Stimulated activated CD4-positive, alpha-beta T cell treated with anti-CD3 and anti-CD28 coated beads, Interleukin-15, amount 100 ng/mL, for 1 hour (primary cell): Measurements from ENCODE around the gene CNIH3.
"Not testable (repeated sequence)": the region's sequence is repeated elsewhere in the genome, so short reads cannot be mapped to it uniquely, and the experiment has no call there.

ENCODE experiments used
- DNase-seq, 2 donors: peaks; one replicate each; pipeline ENCODE4 v3.0.0-alpha.2; 2020; ENCODE audit warnings: low read depth in 1 of 2, low spot score in 1 of 2

CNIH3 gene

DNA sequence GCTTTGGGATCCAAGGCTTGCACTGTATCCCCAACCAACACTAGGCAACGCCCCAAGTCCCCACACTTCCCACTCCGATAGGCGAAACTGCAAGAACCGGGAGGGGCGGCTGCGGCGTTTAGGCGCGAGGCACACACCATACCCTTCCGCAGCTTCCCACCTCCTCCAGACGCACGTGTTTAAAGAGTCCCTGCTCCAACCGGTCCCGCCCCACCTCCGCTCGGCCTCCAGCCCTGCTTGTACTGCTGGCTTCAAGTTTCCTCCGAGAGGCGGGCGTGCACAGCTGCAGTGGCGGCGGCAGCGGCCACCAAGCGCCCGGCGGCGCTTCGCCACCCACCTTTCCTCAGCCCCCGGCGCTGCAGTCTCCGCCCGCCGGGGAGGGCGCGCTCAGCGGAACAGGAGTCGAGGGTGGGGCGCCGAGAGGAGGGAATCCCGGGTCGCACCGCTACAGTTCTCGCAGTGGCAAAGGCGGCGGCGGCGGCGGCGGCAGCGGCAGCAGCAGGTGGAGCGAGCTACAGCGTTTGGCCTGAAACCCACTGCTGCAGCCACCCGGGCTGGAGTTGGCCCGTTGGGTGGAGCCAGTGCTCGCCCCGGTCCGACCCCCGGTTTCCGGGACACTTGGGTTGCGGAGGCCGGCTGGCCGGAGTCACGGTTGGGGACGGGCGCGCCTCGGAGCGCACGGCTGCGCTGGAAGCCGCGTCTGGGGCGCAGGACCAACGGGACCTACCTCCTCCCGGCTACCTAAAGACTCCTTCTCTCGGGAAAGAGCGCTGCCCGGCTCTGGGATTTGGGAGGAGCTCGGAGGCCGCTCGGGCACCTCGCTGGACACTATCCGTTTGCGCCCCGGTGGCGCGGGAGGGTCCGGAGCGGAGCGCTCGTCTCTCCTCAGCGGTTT is at the start of gene CNIH3:
Gene CNIH3 (plus strand): TSS at position 457 of the 895 bp plus-strand sequence. CDS start 858 bp downstream, outside the sequence.
- DNase-seq: no peak

DNA sequence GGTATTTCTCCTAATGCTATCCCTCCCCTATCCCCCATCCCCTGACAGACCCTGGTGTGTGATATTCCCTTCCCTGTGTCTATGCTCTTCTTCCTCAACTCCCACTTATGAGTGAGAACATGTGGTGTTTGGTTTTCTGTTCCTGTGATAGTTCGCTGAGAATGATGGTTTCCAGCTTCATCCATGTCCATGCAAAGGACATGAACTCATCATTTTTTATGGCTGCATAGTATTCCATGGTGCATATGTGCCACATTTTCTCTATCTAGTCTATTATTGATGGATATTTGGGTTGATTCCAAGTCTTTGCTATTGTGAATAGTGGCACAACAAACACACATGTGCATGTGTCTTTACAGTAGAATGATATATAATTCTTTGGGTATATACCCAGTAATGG is 49.6 kb upstream of the CNIH3 start:
- DNase-seq: not testable (repeated sequence)

DNA sequence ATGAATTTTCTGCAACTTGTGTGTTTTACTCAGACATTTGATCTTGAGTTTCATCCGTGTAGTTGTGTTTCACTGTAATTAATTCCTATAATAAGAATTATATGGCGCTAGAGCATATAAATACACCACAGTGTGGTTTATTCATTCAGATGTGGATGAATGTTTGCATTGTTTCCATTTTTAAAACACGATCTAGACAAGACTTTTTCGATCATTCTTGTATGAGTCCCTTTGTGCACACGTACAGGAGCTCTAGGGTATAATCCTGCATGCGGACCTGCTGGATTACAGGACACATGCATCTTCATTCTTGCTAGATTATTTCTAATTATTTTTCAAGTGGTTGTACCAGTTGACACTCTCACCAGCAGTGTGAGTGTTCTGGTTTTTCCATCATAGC is 46.8 kb upstream of the CNIH3 start:
- DNase-seq: no peak

DNA sequence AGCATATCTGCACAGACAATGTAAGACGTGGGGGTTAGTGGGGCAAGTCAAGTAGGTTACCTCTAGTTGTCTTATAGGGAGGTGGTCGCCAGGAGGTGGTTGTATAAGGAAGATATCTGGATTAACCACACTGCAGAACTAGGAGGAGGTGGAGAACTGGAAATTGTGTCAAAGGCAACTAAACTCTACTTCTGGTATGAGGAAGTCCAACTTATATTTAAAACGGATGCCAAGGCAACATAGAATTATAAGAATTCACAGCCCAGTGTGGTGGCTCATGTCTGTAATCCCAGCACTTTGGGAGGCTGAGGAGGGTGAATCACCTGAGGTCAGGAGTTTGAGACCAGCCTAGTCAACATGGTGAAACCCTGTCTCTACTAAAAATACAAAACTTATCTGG is 44.1 kb upstream of the CNIH3 start:
- DNase-seq: not testable (repeated sequence)

DNA sequence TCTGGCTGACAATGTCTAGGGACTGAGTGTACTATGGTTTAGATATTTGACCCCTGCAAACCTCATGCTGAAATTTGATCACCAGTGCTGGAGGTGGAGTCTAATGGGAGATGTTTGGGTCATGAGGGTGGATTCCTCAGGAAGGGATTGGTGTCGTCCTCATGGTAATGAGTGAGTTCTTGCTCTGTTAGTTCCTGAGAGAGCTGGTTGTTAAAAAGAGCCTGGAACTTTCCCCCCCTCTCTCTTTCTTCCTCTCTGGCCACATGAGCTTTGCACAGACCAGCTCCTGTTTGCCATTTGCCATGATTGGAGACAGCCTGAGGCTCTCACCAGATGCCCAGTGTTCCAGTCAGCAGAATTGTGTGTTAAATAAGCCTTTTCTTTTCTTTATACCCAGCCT is 36.6 kb upstream of the CNIH3 start:
- no peak for DNase-seq

DNA sequence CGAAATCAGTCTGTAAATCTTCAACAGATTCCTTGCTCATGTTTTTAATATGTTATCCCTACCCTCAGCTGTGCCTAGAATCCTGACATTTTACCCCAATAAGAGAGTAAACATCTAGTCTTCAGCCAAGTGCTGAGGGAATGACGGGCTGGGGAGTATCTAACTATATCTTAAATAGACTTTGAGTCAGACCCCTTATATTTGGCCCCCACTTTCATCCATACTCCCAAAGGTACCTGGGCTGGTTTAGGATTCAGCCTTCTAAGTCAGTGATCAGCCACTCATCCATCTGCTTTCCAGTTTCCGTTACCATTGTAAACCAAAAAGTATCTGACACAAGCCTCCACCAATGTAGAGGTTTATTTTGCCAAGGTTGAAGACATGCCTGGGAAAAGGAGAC is 36.1 kb upstream of the CNIH3 start:
- no peak for DNase-seq

DNA sequence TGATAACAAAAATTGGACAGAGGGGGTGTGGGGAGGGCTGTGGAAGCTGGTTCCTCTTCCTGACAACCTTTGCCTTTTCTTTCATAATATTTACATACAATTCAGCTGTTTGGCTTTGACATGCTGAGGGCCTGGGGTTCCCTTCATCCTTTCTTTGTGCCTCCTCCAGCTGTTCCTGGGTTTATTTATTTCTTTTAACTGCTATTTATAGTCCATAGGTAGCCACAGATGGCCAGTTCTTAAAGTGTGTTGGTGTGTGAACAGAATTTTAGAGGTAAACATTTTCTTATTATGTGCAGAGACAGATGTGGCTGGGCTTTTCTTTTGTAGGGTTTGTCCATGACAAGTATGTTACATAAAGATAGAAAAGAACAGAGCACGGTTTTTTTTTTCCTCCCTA is 34.1 kb upstream of the CNIH3 start:
- DNase-seq: no peak

DNA sequence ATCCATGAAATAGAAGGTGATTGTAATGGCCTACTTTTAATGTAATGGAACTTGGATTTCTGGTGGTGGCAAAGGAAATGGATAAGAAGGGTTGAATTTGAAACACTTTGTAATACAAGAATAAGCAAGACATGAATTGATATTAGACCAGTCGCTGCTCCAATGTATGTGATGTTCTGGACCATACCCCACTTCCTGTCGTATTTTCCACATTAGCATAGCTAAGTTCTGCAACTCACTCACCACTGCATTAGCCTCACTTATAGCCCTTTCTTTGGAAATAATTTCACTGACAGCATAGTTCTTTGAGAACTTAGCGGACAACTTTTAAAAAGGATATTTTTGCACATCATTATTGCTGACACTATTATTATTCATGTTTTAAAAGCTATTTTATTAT is 32.3 kb upstream of the CNIH3 start:
- no peak for DNase-seq

DNA sequence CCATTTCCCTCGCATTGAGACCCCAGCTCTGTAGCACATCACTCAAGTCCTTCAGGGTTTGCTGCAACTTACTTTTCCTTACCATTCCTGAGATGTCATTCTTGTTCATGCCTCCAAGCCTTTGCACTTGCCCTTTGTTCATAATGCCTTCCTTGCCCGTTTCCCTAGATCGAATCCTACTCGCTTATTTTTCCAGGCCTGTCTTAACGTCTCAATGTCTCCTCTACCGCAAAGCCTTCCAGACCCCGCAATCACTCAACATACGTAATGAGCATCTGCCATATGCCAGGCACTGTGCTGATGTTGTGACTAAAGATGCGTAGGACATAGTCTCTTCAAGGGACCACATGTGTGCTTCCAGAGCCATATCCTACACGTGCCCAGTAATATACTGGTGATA is 31.1 kb upstream of the CNIH3 start:
- DNase-seq: no peak

DNA sequence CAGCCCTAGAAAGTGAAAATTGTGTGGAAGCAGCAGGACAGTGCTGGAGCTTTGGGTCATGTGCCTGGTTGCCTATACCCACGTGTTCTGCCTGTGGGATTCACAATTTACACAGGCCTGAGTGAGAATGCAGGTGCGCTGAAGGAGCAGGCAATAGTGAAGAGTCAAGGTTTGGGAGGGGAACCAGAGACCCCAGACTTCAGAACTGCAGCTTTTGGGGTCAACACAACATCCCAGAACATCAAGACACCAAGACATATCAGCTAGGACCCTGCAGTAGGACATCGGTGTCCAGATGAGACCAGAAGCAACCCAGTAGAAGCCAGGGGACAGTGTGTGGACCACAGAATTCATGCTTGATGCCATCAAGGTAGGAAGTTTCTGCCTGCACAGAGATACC is 29.1 kb upstream of the CNIH3 start:
- DNase-seq: no peak

DNA sequence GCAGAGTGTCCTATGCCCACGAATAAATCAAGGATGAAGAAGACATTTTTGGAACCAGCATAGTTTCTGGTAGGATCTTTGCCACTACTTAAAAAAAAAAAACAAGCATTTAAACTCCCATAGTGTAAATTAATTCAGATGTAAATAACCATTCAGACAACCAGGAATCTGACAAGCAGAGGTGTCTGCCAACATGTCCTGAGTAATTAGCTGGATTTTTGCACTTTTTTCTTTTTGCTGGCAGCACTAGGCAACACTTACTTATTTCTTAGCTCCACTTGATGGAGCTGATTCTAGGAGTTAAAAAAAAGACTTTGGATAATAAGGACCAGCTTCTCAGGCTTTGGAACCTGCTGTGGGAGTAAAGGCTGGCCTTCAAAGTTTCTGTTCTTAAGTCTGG is 27.6 kb upstream of the CNIH3 start:
- DNase-seq: no peak

DNA sequence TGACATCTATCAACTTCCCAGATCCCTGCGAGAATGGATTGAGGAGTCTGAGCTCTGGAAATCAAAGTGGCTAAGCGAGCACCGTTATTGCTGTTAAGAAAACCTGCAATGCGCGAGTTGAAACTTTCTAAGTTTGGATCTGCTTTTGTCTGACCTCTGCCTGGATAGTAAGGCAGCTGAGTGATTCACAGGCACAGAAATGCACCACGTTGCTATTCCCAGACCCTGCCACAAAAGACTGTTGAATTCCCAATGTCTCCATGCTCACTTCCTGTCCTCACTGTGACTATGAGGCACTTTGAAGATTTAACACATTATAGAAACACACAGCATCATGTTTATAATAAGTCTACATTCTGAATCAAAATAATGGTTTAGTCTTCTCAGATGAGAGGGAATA is 27.1 kb upstream of the CNIH3 start:
- DNase-seq: no peak

DNA sequence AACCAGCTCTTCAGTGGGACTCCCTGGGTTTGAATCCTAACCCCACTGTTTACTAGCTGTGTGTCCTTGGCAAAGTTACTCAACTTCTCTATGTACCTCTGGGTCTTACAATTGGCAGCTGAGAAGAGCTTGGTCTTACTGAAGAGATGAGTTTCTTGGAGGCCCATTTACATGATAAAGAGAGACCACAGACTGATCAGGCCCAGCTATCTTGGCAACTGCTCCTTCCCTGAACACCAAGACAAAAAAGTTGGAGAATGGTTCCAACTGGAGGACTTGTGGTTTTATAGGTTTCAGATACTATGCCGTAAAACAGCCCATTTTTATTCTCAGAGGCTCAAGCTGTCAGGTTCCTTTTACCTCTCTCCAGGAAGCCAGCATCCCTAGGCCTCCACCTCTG is 24.8 kb upstream of the CNIH3 start:
- no peak for DNase-seq

DNA sequence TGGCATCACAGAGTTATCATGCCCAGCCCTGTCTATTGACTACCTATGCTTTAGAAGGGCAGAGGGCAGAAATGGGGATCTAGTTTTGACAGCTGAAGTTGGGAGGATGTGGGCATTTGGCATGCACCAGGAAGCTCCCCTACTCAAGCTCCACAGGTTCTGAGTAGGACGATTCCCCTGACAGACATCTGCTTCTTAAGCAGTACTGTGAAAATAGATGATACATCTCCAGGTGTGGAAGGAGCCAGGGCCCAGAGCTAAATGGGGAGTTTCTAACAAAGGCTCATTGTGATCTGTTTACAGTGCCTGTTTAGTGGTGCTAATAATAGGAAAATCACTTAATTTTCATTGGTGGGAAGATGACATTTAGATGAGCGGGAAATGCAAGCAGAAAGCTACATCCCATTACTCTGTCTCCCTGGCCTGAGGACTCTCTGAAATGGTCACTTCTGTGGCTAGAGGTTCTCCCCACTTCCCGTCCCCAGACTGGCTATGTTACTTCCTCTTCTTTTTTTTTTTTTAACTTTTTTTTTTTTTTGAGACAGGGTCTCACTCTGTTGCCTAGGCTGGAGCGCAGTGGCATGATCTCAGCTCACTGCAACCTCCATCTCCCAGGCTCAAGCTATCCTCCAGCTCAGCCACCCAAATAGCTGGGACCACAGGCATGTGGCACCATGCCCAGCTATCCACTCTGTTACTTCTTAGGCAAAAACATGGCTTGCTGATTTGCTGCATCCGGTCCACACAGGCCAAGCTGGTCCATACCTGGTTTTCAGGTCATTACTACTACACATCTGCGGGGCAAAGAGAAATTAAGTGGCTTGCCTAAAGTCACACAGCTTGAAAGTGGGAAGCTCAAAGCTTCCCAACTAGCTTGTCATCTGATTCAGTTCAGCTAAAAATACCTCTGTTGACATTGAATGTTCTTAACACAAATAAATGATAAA is 23.2 kb upstream of the CNIH3 start:
- DNase-seq: no peak

DNA sequence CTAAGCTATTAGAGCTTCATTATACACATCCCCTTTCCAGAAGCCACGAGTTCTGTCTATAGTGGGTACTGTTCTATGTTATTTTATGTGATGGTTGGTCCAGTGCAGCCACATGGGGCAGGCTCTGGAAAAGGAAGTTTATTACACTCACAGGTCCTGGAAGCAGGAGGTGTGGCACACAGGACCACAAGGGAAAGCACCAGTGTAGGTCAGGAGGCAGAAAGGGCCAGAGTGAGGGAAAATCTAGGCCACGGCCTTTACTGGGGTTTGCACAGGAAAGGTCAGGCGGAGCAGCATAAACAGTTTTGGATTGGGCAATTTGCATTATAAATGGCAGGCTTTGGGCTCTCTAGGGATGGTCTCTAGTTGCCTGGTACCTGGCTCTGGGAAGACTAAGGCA is 21.8 kb upstream of the CNIH3 start:
- no peak for DNase-seq

DNA sequence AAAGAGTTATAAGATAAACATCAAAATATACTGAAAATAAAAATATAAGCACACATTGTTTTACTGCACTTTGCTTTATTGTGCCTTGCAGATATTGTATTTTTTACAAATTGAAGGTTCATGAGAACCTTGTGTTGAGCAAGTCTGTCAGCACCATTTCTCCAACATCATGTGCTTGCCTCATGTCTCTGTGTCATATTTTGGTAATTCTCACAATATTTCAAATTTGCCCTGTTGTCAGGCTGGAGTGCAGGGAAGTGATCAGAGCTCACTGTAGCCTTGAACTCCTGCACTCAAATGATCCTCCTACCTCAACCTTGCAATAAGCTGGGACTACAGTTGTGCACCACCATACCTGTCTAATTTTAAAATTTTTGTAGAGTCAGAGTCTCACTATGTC is 21.3 kb upstream of the CNIH3 start:
- DNase-seq: no peak

DNA sequence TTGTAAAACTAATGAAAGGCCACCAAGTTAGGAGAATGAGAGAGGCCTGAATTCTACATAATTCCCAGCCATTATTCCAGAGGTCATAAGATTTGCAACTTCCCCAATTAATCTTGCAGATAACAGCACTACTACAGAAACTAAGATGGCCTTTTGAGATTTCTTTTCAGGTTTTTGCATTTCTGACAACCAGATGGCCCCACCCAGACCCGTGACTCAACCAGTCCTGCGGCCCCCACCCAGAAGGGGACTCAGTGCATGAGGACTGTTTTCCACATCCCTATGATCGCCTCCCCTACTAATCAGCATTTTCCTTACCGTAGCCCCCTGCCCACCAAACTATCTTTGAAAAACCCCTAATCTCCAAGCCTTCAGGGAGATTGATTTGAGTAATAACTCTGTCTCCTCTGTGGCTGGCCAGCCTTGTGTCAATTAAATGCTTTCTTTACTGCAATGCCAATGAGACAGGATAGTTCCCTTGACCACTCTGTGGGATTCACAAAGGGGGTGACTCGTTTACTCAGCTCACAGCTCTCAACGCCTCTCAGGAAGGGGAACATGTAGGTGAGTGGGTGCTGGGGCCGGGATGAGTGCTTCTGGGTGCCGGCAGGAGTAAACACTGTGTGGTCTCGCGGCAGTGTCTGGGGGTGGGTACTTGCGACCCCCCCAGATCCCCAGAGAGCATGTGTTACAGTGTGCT is 10.5 kb upstream of the CNIH3 start:
- no peak for DNase-seq

DNA sequence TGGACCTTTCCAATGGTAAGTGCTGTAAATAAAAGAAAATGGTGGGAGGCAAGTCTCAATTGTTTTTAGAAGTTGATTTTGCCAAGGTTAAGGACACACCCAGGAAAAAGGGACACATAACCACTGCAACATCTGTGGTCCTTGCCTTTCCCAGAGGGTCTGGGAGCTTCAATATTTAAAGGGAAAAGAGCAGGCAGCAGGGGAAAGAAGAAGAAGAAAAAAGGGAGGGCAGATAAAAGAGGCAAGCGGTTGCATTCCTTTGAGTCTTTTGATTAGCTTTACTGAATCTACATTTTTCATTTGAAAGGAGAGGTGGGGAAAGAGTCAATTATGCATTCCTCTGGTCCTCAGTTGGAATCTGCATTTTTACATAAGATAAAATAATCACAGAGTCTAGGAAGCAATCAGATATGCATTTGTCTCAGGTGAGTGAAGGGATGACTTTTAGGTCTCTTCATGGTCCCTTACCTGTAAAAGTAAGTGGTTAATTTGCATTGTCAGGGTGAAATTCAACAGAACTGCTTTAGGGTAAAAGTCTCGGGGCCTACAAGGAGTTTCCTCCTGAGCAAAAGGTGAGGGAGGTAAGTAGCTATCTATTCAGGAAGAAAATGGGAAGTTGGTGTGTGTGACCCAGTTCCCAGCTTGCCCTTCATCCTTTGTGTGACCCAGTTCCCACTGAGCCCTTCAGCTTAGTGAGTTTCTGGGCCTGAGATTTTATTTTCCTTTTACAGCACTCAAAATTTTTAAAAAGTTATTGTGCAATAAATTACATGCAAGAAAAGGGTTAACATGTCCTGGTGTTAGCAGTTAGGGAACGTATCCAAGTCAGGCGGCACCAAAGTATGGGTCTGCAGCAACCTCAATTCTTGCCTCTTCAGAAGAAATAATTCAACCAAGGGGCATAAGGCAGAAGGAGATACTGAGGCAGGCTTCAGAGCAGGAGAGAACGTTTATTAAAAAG is 8.6 kb upstream of the CNIH3 start:
- no peak for DNase-seq

DNA sequence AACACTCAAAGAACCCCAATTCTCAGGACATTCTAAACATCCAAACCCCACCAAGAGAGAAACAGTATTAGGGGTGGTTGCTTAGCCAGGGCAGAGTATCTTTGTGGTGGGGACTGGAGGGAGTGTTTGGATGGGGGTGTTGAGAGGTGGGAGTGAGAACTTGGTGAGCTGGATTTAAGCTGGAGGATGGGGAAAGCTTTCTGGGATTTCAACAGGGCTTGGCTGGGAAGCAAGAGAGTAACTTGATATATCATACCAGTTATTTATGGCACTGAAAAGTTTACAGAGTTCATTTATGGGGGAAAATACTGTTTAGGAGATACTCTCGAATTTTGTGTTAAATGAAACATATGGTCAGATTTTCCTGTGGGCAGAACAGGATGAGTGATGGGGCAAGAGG is 6.8 kb upstream of the CNIH3 start:
- DNase-seq: no peak

DNA sequence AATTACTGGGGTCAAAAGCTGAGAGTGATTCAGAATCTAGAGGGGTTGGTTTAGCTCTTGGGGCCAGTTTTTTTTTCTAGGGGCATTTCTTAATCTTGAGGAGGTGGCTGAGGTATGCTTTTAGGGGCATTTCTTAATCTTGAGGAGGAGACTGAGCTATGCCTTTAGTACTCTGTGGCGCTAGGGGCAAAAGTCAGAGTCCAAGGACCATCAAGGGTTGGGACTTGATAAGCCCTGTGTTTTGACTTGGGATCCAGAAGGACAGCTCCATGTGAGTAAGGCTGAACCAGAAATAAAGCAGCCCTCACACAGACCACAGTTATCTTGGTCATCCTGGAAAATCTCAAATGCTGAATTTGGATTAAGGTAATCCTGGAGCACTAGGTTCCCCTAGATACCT is 3.9 kb upstream of the CNIH3 start:
- DNase-seq: no peak
